Smooth muscle cell (in vitro differentiated cells): ENCODE results near the gene MTA3. TPM values are rescaled to one million over a fixed set of nuclear protein-coding genes. Genes with fewer than 3 reads are reported as not detected.

Experiments
- DNase-seq: peaks from one replicate; lab custom pipeline; 2025; ENCODE audit not compliant: unreplicated experiment; lab: John Stamatoyannopoulos, UW
- H2AFZ ChIP-seq: fragments of 200-600 bp; sonication (generic); 2 replicates; pipeline ENCODE4 v1.6.0; 2016; ENCODE audit warnings: antibody characterized with exemption, low read depth, mild to moderate bottlenecking
- H3F3A ChIP-seq: fragments of 200-600 bp; sonication (generic); 2 replicates; pipeline ENCODE4 v1.6.0; 2017; ENCODE audit warnings: antibody characterized with exemption, low read depth
- H3K27ac ChIP-seq: fragments of 200-600 bp; sonication (generic); 2 replicates; pipeline ENCODE4 v1.5.1; 2016; ENCODE audit warnings: low read depth, mild to moderate bottlenecking
- H3K27me3 ChIP-seq: fragments of 200-600 bp; sonication (generic); 2 replicates; pipeline ENCODE4 v1.6.1; 2016; ENCODE audit warnings: low read depth, mild to moderate bottlenecking
- H3K36me3 ChIP-seq: fragments of 200-600 bp; sonication (generic); 2 replicates; pipeline ENCODE4 v1.5.1; 2016; ENCODE audit warnings: low read depth
- H3K4me1 ChIP-seq: fragments of 200-600 bp; sonication (generic); 2 replicates; pipeline ENCODE4 v1.5.1; 2016; ENCODE audit warnings: low read depth
- H3K4me2 ChIP-seq: fragments of 200-600 bp; sonication (generic); 2 replicates; pipeline ENCODE4 v1.6.0; 2016; ENCODE audit warnings: mild to moderate bottlenecking
- H3K4me3 ChIP-seq: fragments of 200-600 bp; sonication (generic); 2 replicates; pipeline ENCODE4 v1.5.1; 2016; ENCODE audit warnings: mild to moderate bottlenecking
- H3K79me2 ChIP-seq: fragments of 200-600 bp; sonication (generic); 2 replicates; pipeline ENCODE4 v1.6.0; 2016; ENCODE audit warnings: low read depth, mild to moderate bottlenecking
- H3K9ac ChIP-seq: fragments of 200-600 bp; sonication (generic); 2 replicates; pipeline ENCODE4 v1.6.0; 2016; ENCODE audit warnings: low read depth
- H3K9me3 ChIP-seq: fragments of 200-600 bp; sonication (generic); replicated peaks from 2 replicates; pipeline ENCODE4 v1.5.1; 2016; ENCODE audit warnings: low read depth
- H4K20me1 ChIP-seq: fragments of 200-600 bp; sonication (generic); 2 replicates; pipeline ENCODE4 v1.6.0; 2016; ENCODE audit warnings: low read depth
- CTCF ChIP-seq: fragments of 200-600 bp; sonication (generic); IDR thresholded peaks from 2 replicates; pipeline ENCODE4 v1.5.1; 2017; ENCODE audit warnings: borderline replicate concordance, mild to moderate bottlenecking, antibody characterized with exemption; ENCODE audit not compliant: insufficient read depth, poor library complexity, severe bottlenecking
- WGBS: methylation state at CpG from one replicate; pipeline ENCODE4 v1.1.7; 2016; ENCODE audit warnings: low lambda C conversion rate; 5-methylcytosine and 5-hydroxymethylcytosine counted together
- polyA plus RNA-seq: library from polyadenylated mRNA; unstranded; fragments of >200 nt; fragmentation: Nextera tagmentation; extraction: Ambion mirVana; gene quantifications from 2 replicates; pipeline ENCODE4 v1.2.1, GENCODE V29; 2016
- total RNA-seq: library from RNA; depleted of rRNA; stranded (reverse); fragments of >200 nt; gene quantifications from 2 replicates; pipeline ENCODE4 v1.2.3, GENCODE V29; 2014

The MTA3 gene
- total and polyA plus RNA-seq, 2 experiments from 2014 or later: 27.5 to 29.8 TPM

GRCh38 chr2:42653039-42653438 is 84.6 kb downstream of the MTA3 start:
- Histone ChIP-seq H3K4me1 (peaks cover 12% of the 10 kb centered on the region), H3K36me3 (no peaks in the 10 kb centered on the region), H3K27me3 (no peaks in the 10 kb centered on the region), H2AFZ (no peak overlapping the region), H3K79me2 (peaks cover 15% of the 10 kb centered on the region), H3K27ac (no peak overlapping the region), H4K20me1 (peaks cover 35% of the 10 kb centered on the region), H3K9me3 (no peaks in the 10 kb centered on the region), H3K4me2 (no peak overlapping the region), H3F3A (no peaks in the 10 kb centered on the region), H3K9ac (no peak overlapping the region), H3K4me3 (no peak overlapping the region)
- no peak for DNase-seq
- WGBS: 87% methylated on average over 5 of the region's 5 CpGs
- TF ChIP-seq CTCF: no peak

GRCh38 chr2:42653908-42654445 is 85.5 kb downstream of the MTA3 start:
- Histone ChIP-seq H3K9me3 (no peaks in the 10 kb centered on the region), H3F3A (no peaks in the 10 kb centered on the region), H3K27me3 (no peaks in the 10 kb centered on the region), H3K4me3 (no peak overlapping the region), H3K36me3 (no peaks in the 10 kb centered on the region), H3K9ac (no peak overlapping the region), H3K27ac (no peak overlapping the region), H2AFZ (no peak overlapping the region), H3K4me1 (peaks cover 12% of the 10 kb centered on the region), H3K4me2 (no peak overlapping the region), H4K20me1 (peaks cover 32% of the 10 kb centered on the region), H3K79me2 (peaks cover 15% of the 10 kb centered on the region)
- 88% methylated on average over 2 of the region's 2 CpGs for WGBS
- DNase-seq: no peak
- TF ChIP-seq CTCF: no peak

- WGBS: 87% methylated on average over 8 of the region's 8 CpGs
- no peak overlapping the region for H3K4me2 ChIP-seq
- no peaks in the 10 kb centered on the region for H3K36me3 ChIP-seq
- no peak overlapping the region for H3K27ac ChIP-seq
- DNase-seq: no peak
- H3K27me3 ChIP-seq: no peaks in the 10 kb centered on the region
- H2AFZ ChIP-seq: no peak overlapping the region
- no peak overlapping the region for H3K9ac ChIP-seq
- H3K4me1 ChIP-seq: peaks cover 2% of the 10 kb centered on the region
- H3K4me3 ChIP-seq: no peak overlapping the region
- no peaks in the 10 kb centered on the region for H3K9me3 ChIP-seq
- TF ChIP-seq CTCF: no peak
- H3K79me2 ChIP-seq: peaks cover 2% of the 10 kb centered on the region
- peaks cover 22% of the 10 kb centered on the region for H4K20me1 ChIP-seq
- no peaks in the 10 kb centered on the region for H3F3A ChIP-seq
These were observed 89.9 kb downstream of the MTA3 start for GRCh38 chr2:42658306-42658705.

- 65% methylated on average over 4 of the region's 4 CpGs for WGBS
These were observed 91.2 kb downstream of the MTA3 start for GRCh38 chr2:42659609-42660008.

More at GRCh38 chr2:42659609-42660008, 91.2 kb downstream of the MTA3 start:
- no peak for DNase-seq
- peaks cover 21% of the 10 kb centered on the region for H4K20me1 ChIP-seq
- H3K27ac ChIP-seq: no peak overlapping the region
- no peaks in the 10 kb centered on the region for H3K9me3 ChIP-seq
- H3K36me3 ChIP-seq: no peaks in the 10 kb centered on the region
- no peaks in the 10 kb centered on the region for H3F3A ChIP-seq
- no peaks in the 10 kb centered on the region for H3K4me1 ChIP-seq
- H3K4me3 ChIP-seq: no peak overlapping the region
- TF ChIP-seq CTCF: no peak
- no peaks in the 10 kb centered on the region for H3K27me3 ChIP-seq
- H3K9ac ChIP-seq: no peak overlapping the region
- H3K4me2 ChIP-seq: no peak overlapping the region
- no peak overlapping the region for H2AFZ ChIP-seq
- H3K79me2 ChIP-seq: peaks cover 4% of the 10 kb centered on the region
